ENCODE results near the gene SMOC2.

DNA sequence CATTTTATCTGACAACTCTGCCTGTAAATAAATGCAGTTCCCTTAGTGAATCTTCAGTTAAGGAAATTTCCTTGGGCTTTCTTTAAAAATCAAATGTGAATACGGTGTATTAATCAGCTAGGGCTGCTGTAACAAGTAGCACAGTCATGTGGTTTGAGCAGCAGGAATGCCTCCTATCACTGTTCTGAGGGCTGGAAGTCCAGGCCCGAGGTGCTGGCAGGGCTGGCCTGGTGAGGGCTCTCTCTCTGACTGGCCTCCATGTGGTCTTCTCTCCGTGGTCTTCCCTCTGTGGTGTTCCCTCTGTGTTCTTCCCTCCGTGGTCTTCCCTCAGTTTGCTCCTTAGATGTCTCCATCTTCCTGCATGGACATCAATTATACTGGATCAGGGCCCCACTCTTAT, 124.1 kb downstream of the SMOC2 start:
- TF ChIP-seq EZH2 (IDR thresholded peaks at IDR 0.05; ENCODE audit: low read length), result no peak
- TF ChIP-seq, protein P1, sequence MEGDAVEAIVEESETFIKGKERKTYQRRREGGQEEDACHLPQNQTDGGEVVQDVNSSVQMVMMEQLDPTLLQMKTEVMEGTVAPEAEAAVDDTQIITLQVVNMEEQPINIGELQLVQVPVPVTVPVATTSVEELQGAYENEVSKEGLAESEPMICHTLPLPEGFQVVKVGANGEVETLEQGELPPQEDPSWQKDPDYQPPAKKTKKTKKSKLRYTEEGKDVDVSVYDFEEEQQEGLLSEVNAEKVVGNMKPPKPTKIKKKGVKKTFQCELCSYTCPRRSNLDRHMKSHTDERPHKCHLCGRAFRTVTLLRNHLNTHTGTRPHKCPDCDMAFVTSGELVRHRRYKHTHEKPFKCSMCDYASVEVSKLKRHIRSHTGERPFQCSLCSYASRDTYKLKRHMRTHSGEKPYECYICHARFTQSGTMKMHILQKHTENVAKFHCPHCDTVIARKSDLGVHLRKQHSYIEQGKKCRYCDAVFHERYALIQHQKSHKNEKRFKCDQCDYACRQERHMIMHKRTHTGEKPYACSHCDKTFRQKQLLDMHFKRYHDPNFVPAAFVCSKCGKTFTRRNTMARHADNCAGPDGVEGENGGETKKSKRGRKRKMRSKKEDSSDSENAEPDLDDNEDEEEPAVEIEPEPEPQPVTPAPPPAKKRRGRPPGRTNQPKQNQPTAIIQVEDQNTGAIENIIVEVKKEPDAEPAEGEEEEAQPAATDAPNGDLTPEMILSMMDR (optimal IDR thresholded peaks at IDR 0.05 in 1 of 3, IDR thresholded peaks at IDR 0.05 in 1 of 3, conservative IDR thresholded peaks at IDR 0.05 in 1 of 3; ENCODE audit: extremely low read depth in 1 of 3, insufficient read depth in 2 of 3, low read length in 3 of 3), result no peak
